Raji (cell line): ENCODE results near the gene TIGAR.

Source experiments
- POLR2A ChIP-seq: IDR thresholded peaks from 2 replicates; pipeline ENCODE4 v1.6.1; 2011; ENCODE audit warnings: low read depth, low read length, control low read depth; ENCODE audit not compliant: insufficient read depth

TIGAR gene

DNA sequence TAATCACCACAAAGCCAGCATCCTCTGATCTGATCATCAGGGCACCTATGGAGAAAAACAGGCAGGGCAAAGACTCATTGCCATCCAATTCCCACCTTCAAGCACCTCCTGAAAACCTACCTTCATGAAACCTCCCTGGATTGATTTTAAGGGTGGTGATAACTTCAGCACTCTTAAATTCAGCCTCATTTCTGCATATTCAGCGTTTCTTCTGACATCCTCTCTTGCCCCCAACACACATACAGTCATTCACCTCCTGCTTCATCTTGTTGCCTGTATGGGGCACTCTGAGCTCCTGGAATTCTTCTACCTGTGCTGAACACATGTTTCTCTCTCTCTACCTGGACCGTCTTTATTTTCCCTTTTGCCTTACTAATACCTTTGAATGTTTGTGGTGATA is 51.6 kb downstream of the TIGAR start:
- no peak for TF ChIP-seq POLR2A

DNA sequence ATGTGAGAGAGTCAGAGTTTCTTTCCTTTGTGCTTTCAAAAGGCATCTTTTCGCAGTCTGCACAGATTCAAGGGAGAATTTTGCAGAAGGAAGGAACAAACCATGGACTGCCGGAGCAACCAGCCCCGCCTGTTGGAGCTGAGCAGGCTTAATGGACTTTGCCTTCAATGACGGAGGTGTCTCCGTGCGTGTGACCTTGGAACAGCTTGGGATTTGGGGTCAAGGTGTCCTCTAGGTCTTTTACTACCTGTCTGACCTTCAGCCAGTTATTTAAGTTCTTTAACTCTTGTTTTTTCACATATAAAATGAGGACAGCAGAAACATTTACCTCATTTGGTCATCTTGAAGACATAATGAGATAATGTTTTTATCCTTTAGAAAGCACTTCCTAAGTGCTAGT is 54.4 kb downstream of the TIGAR start:
- TF ChIP-seq POLR2A: no peak

- TF ChIP-seq POLR2A: no peak
These were observed 57.8 kb downstream of the TIGAR start for GRCh38 chr12:4378772-4379171.

DNA sequence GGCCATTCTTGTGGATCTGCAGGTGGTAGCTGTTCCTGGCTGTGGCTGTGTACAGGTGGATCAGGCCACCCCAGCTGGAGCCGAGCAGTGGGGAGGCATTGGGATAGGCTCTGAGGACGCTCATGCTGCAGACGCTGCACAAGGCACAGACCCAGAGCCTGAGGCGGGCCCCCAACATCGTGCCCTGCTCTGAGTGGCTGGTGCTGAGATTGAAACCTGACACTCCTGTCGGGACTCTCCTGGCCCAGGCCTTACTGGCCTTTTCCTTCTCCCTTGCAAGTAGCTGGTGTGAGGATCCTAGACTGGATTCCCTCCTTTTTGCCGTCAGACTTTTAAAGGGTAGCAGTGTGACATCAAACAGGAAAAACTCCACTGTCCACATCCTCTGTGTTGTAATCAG is 58.4 kb downstream of the TIGAR start, which contains the start of gene FGF23:
TSS of gene FGF23 (minus strand) at position 308 of the 400 bp plus-strand sequence. CDS start at position 178, 130 bp downstream.
- no peak for TF ChIP-seq POLR2A

GRCh38 chr12:4380332-4380731 is 59.3 kb downstream of the TIGAR start:
- no peak for TF ChIP-seq POLR2A

GRCh38 chr12:4383304-4383865 is 62.4 kb downstream of the TIGAR start:
- TF ChIP-seq POLR2A: no peak

DNA sequence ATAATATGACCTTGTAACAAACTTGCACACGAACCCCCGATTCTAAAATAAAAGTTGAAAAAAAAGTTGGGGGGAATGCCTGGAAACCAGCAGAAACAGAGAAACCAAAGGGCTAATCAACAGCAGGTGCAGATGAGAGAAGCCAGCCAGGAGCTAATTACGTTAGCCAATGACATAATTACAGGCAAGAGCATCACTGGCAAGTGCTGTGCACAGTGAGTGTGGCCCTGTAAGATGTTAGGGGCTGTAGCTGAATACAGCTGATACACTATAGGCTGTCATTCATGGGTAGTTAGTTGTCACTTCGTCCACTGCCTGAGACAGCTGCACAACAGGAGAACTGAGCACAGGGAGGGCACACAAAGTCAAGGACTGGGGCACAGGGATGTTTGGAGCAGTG is 65.8 kb downstream of the TIGAR start:
- no peak for TF ChIP-seq POLR2A

- TF ChIP-seq POLR2A: no peak
These were observed 66.6 kb downstream of the TIGAR start for GRCh38 chr12:4387607-4388006.

GRCh38 chr12:4388032-4388431 is 67.0 kb downstream of the TIGAR start:
- no peak for TF ChIP-seq POLR2A

- TF ChIP-seq POLR2A: no peak
These were observed 67.6 kb downstream of the TIGAR start for GRCh38 chr12:4388662-4389061.

DNA sequence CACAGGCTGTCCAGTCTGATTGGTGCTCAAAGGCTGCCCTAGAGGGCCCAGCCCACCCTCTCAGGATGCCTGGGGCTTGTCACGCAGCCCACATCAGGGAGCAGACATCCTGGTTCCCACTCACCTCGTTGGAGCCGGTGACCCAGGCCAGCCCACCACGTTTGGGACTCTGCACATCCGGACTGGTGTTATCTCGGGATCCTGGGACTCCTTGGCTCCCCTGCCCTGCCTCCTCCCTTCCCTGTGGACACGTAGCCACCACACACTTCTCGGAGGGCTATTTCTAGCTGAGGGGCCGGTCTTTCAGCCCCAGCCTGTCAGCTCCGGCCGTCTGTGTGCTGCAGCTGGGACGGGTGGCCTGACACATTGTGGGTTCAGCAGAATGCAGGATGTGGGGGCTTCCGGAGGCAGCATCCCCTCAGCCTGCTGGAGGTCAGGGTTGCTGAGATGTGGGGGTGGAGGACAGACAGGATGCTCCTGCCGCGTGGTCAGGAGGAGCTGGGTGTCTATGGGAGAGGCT is 71.3 kb downstream of the TIGAR start:
- no peak for TF ChIP-seq POLR2A

GRCh38 chr12:4393211-4393610 is 72.2 kb downstream of the TIGAR start:
- TF ChIP-seq POLR2A: no peak

DNA sequence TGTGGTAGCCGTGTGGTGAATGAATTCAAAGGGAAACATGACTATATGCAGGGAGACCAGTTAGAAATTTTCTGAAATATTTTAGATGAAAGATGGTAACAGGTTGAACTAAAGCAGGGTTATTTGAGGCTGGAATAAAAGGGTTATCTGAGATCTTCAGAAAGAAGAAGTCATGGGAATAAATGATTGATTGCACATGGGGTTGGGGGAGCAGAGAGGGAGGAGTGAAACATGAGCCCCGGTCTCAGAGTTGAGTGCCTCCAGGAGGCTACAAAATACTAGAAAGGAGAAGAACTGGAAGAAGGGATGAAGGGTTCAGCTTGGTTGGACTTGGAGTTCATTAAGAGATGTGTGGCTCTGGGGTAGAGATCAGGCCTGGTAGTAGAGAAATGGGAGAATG is 74.8 kb downstream of the TIGAR start:
- no peak for TF ChIP-seq POLR2A

GRCh38 chr12:4401117-4401516 is 80.1 kb downstream of the TIGAR start:
- TF ChIP-seq POLR2A: no peak

GRCh38 chr12:4402996-4403395 is 82.0 kb downstream of the TIGAR start:
- no peak for TF ChIP-seq POLR2A
